Measurements from ENCODE around the gene UGGT2.
"Not testable (repeated sequence)": the region's sequence is repeated elsewhere in the genome, so short reads cannot be mapped to it uniquely, and the experiment has no call there.

GRCh38 chr13:95762626-95763025 is 290.6 kb downstream of the UGGT2 start:
- TF ChIP-seq HOXA7 (CRISPR knock-in tag; IDR thresholded peaks at IDR 0.05); CEBPB (IDR thresholded peaks at IDR 0.05); ZSCAN20 (CRISPR knock-in tag; IDR thresholded peaks at IDR 0.05); ZFP36 (IDR thresholded peaks at IDR 0.05; ENCODE audit: borderline replicate concordance, partially characterized antibody); NR3C1 (IDR thresholded peaks at IDR 0.05); RNF2 (IDR thresholded peaks at IDR 0.05; ENCODE audit: borderline replicate concordance, low read depth); POLR2A (IDR thresholded peaks at IDR 0.05; ENCODE audit: low read length); NFE2L2 (conservative IDR thresholded peaks at IDR 0.05; ENCODE audit: low read length); CHD2 (IDR thresholded peaks at IDR 0.05; ENCODE audit: low read length, partially characterized antibody); KDM1A (IDR thresholded peaks at IDR 0.05; ENCODE audit: low read depth); TFCP2L1 (CRISPR knock-in tag; IDR thresholded peaks at IDR 0.05); USF2 (IDR thresholded peaks at IDR 0.05): not testable (repeated sequence)
- TF ChIP-seq, protein P1, sequence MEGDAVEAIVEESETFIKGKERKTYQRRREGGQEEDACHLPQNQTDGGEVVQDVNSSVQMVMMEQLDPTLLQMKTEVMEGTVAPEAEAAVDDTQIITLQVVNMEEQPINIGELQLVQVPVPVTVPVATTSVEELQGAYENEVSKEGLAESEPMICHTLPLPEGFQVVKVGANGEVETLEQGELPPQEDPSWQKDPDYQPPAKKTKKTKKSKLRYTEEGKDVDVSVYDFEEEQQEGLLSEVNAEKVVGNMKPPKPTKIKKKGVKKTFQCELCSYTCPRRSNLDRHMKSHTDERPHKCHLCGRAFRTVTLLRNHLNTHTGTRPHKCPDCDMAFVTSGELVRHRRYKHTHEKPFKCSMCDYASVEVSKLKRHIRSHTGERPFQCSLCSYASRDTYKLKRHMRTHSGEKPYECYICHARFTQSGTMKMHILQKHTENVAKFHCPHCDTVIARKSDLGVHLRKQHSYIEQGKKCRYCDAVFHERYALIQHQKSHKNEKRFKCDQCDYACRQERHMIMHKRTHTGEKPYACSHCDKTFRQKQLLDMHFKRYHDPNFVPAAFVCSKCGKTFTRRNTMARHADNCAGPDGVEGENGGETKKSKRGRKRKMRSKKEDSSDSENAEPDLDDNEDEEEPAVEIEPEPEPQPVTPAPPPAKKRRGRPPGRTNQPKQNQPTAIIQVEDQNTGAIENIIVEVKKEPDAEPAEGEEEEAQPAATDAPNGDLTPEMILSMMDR (IDR thresholded peaks at IDR 0.05) = not testable (repeated sequence)
- TF ChIP-seq, protein P2, sequence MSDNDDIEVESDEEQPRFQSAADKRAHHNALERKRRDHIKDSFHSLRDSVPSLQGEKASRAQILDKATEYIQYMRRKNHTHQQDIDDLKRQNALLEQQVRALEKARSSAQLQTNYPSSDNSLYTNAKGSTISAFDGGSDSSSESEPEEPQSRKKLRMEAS (IDR thresholded peaks at IDR 0.05) = not testable (repeated sequence)

Measured in A549 (cell line).